HepG2 (cell line): ENCODE results near the gene GYS1. TPM values are rescaled to one million over a fixed set of nuclear protein-coding genes. Genes with fewer than 3 reads are reported as not detected.

ENCODE experiments used
- AGO2 ChIP-seq: fragments of 200-400 bp; formaldehyde crosslinking; optimal IDR thresholded peaks from 2 replicates; pipeline ENCODE3; 2017; ENCODE audit warnings: mild to moderate bottlenecking, low read depth, low read length, moderate library complexity
- AHDC1 ChIP-seq: sonication (generic); formaldehyde crosslinking; IDR thresholded peaks from 2 replicates; pipeline ENCODE4 v1.5.1; 2020; ENCODE audit warnings: mild to moderate bottlenecking, missing genetic modification reagents, borderline replicate concordance
- ARNT2 ChIP-seq: sonication (generic); formaldehyde crosslinking; IDR thresholded peaks from 2 replicates; pipeline ENCODE4 v1.8.0; 2022; ENCODE audit warnings: mild to moderate bottlenecking, low read depth, missing genetic modification reagents, moderate library complexity
- CBX1 ChIP-seq: IDR thresholded peaks from one replicate; pipeline ENCODE4 v1.6.1; 2016; ENCODE audit warnings: antibody characterized with exemption, low read depth
- CERS6 ChIP-seq: sonication (generic); formaldehyde crosslinking; IDR thresholded peaks from 2 replicates; pipeline ENCODE4 v1.5.0; 2020; ENCODE audit warnings: missing genetic modification reagents
- GATAD1 ChIP-seq: IDR thresholded peaks from 2 replicates; pipeline ENCODE4 v1.6.1; 2016; ENCODE audit warnings: missing genetic modification reagents, missing compliant biosample characterization
- ISL2 ChIP-seq: sonication (generic); formaldehyde crosslinking; IDR thresholded peaks from 2 replicates; pipeline ENCODE4 v1.5.0; 2020; ENCODE audit warnings: missing genetic modification reagents
- KLF15 ChIP-seq: sonication (generic); formaldehyde crosslinking; IDR thresholded peaks from 2 replicates; pipeline ENCODE4 v1.8.1; 2023; ENCODE audit warnings: borderline replicate concordance, mild to moderate bottlenecking, inconsistent platforms, missing genetic modification reagents, mixed read lengths
- MED1 ChIP-seq: sonication (generic); formaldehyde crosslinking; IDR thresholded peaks from 2 replicates; pipeline ENCODE4 v1.4.0; 2020; ENCODE audit warnings: missing genetic modification reagents
- MTA1 ChIP-seq: sonication (generic); formaldehyde crosslinking; IDR thresholded peaks from 2 replicates; pipeline ENCODE4 v1.4.0; 2020; ENCODE audit warnings: missing genetic modification reagents, mild to moderate bottlenecking, borderline replicate concordance
- ZNF205 ChIP-seq: IDR thresholded peaks from 2 replicates; pipeline ENCODE4 v1.6.1; 2018; ENCODE audit warnings: missing biosample characterization, missing genetic modification reagents
- ZNF343 ChIP-seq: sonication (generic); formaldehyde crosslinking; IDR thresholded peaks from 2 replicates; pipeline ENCODE4 v1.4.0; 2020; ENCODE audit warnings: mild to moderate bottlenecking, missing genetic modification reagents
- ZNF430 ChIP-seq: sonication (generic); formaldehyde crosslinking; IDR thresholded peaks from 2 replicates; pipeline ENCODE4 v1.9.0; 2021; ENCODE audit warnings: mild to moderate bottlenecking, missing genetic modification reagents
- ZNF782 ChIP-seq: sonication (generic); formaldehyde crosslinking; IDR thresholded peaks from 2 replicates; pipeline ENCODE4 v1.4.0; 2020; ENCODE audit warnings: missing genetic modification reagents, mild to moderate bottlenecking, borderline replicate concordance
- ZNF790 ChIP-seq: sonication (generic); formaldehyde crosslinking; IDR thresholded peaks from 2 replicates; pipeline ENCODE4 v1.8.0; 2022; ENCODE audit warnings: missing genetic modification reagents, mild to moderate bottlenecking, borderline replicate concordance
- polyA plus RNA-seq, 8 experiments: library from polyadenylated mRNA; depleted of rRNA in 3 of 8; stranded (reverse) in 7 of 8; unstranded in 1 of 8; fragments of >200 nt; fragmentation: Illumina TruSeq in 4 of 8; extraction: Trizol in 4 of 8; gene quantifications; 2 replicates each; pipeline versions ENCODE4 v1.2.1 to v1.2.3, GENCODE V29; 2011 to 2016; ENCODE audit warnings: low read depth in 4 of 8, missing spikeins in 1 of 8, mixed read lengths in 1 of 8; ENCODE audit not compliant: insufficient read depth in 1 of 8
- total RNA-seq, 5 experiments: library from RNA; depleted of rRNA; stranded (reverse); fragments of >200 nt; fragmentation: Illumina TruSeq; extraction: Trizol; gene quantifications; 2 replicates each; pipeline ENCODE4 v1.2.3, GENCODE V29; 2016; ENCODE audit warnings: low read depth in 1 of 5
- TF ChIP-seq, protein P1 (sequence below): sonication (generic); formaldehyde crosslinking; IDR thresholded peaks from 2 replicates; pipeline ENCODE4 v1.9.0; 2022; ENCODE audit warnings: missing genetic modification reagents, mild to moderate bottlenecking, borderline replicate concordance
- TF ChIP-seq, protein P2 (sequence below): sonication (generic); formaldehyde crosslinking; IDR thresholded peaks from 2 replicates; pipeline ENCODE4 v1.4.0; 2020; ENCODE audit warnings: missing genetic modification reagents
- TF ChIP-seq, protein P3 (sequence below): sonication (generic); formaldehyde crosslinking; IDR thresholded peaks from 2 replicates; pipeline ENCODE4 v1.8.0; 2023; ENCODE audit warnings: mild to moderate bottlenecking, missing genetic modification reagents

Gene GYS1
- total and polyA plus RNA-seq, 2 of the 13 experiments (the other 11 are each of a cell fraction or from before 2014, with no cell fraction given), result 18.4 to 42.1 TPM

DNA sequence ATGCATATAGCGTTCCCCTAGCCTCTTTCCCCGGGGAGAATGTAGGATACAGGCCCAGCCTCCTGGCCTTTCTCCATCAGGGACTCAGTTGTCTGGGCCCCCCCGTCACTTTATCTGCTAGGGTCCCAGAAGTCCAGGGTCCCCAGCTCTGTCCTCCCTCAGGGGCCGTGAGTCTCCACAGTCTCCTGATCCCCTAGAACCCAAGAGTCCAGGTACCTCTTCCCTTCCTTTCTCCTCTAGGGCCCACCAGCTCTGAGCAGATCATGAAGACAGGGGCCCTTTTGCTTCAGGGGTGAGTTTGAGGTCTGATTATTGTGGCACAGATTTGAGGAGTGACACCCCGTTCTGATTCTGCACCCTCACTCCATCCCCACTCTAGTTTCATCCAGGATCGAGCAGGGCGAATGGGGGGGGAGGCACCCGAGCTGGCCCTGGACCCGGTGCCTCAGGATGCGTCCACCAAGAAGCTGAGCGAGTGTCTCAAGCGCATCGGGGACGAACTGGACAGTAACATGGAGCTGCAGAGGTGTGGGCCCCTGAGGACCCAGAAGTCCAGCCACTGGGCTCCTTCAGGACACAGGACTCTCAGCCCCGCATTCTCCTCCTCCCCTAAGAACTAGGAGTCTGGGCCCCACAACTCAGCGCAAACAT lies 37.7 kb downstream of the GYS1 start (continued):
- TF ChIP-seq, protein P1, sequence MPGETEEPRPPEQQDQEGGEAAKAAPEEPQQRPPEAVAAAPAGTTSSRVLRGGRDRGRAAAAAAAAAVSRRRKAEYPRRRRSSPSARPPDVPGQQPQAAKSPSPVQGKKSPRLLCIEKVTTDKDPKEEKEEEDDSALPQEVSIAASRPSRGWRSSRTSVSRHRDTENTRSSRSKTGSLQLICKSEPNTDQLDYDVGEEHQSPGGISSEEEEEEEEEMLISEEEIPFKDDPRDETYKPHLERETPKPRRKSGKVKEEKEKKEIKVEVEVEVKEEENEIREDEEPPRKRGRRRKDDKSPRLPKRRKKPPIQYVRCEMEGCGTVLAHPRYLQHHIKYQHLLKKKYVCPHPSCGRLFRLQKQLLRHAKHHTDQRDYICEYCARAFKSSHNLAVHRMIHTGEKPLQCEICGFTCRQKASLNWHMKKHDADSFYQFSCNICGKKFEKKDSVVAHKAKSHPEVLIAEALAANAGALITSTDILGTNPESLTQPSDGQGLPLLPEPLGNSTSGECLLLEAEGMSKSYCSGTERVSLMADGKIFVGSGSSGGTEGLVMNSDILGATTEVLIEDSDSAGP (CRISPR knock-in tag), result peak; percentile 8; the same call in 1 of the 2 replicates
- no peak for TF ChIP-seq GATAD1 (CRISPR knock-in tag)
- no peak for TF ChIP-seq CBX1
- TF ChIP-seq MED1 (CRISPR knock-in tag), result peak; percentile 0; the same call in 1 of the 2 replicates
- TF ChIP-seq ZNF790 (CRISPR knock-in tag), result no peak
- TF ChIP-seq KLF15 (CRISPR knock-in tag), result no peak
- no peak for TF ChIP-seq CERS6 (CRISPR knock-in tag)
- TF ChIP-seq, protein P2, sequence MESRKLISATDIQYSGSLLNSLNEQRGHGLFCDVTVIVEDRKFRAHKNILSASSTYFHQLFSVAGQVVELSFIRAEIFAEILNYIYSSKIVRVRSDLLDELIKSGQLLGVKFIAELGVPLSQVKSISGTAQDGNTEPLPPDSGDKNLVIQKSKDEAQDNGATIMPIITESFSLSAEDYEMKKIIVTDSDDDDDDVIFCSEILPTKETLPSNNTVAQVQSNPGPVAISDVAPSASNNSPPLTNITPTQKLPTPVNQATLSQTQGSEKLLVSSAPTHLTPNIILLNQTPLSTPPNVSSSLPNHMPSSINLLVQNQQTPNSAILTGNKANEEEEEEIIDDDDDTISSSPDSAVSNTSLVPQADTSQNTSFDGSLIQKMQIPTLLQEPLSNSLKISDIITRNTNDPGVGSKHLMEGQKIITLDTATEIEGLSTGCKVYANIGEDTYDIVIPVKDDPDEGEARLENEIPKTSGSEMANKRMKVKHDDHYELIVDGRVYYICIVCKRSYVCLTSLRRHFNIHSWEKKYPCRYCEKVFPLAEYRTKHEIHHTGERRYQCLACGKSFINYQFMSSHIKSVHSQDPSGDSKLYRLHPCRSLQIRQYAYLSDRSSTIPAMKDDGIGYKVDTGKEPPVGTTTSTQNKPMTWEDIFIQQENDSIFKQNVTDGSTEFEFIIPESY (CRISPR knock-in tag), result no peak
- no peak for TF ChIP-seq AHDC1 (CRISPR knock-in tag)
- 0 out of 2 replicates have a peak, but pooled peaks have one; percentile 25 for TF ChIP-seq MTA1 (CRISPR knock-in tag)
- TF ChIP-seq ZNF343 (CRISPR knock-in tag), result no peak
- TF ChIP-seq, protein P3, sequence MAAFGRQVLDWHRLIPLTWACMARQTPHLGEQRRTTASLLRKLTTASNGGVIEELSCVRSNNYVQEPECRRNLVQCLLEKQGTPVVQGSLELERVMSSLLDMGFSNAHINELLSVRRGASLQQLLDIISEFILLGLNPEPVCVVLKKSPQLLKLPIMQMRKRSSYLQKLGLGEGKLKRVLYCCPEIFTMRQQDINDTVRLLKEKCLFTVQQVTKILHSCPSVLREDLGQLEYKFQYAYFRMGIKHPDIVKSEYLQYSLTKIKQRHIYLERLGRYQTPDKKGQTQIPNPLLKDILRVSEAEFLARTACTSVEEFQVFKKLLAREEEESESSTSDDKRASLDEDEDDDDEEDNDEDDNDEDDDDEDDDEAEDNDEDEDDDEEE (CRISPR knock-in tag), result no peak
- TF ChIP-seq ZNF782 (CRISPR knock-in tag), result 0 out of 2 replicates have a peak, but pooled peaks have one; percentile 32
- TF ChIP-seq ZNF430 (CRISPR knock-in tag), result no peak
- peak; percentile 16 for TF ChIP-seq AGO2
- TF ChIP-seq ISL2 (CRISPR knock-in tag), result 0 out of 2 replicates have a peak, but pooled peaks have one; percentile 18
- TF ChIP-seq ARNT2 (CRISPR knock-in tag), result 0 out of 2 replicates have a peak, but pooled peaks have one; percentile 46
- TF ChIP-seq ZNF205 (CRISPR knock-in tag), result no peak; the same call in 1 of the 2 replicates
